ENCODE data around the gene TFRC.
"Not testable (repeated sequence)": the region's sequence is repeated elsewhere in the genome, so short reads cannot be mapped to it uniquely, and the experiment has no call there.

Gene TFRC

GRCh38 chr3:196081002-196081833 is 672 bp downstream of the TFRC start:
- DNase-seq: peak; percentile 55 to 60

- peak in 1 of 2 experiments; percentile 21 for DNase-seq
These were observed 1.6 kb downstream of the TFRC start for GRCh38 chr3:196080101-196080846.

GRCh38 chr3:196079682-196080081 is 2.2 kb downstream of the TFRC start:
- no peak for DNase-seq

GRCh38 chr3:196075013-196075412 is 6.9 kb downstream of the TFRC start:
- DNase-seq: no peak

- DNase-seq: peak; percentile 60 to 79
These were observed 8.6 kb downstream of the TFRC start for GRCh38 chr3:196073255-196073753.

- DNase-seq: no peak
These were observed 9.6 kb downstream of the TFRC start for GRCh38 chr3:196072313-196072712.

GRCh38 chr3:196068812-196069211 is 13.1 kb downstream of the TFRC start:
- not testable (repeated sequence) for DNase-seq

GRCh38 chr3:196067439-196067838 is 14.5 kb downstream of the TFRC start:
- no peak for DNase-seq

- no peak for DNase-seq
These were observed 17.9 kb downstream of the TFRC start for GRCh38 chr3:196063971-196064370.

- no peak for DNase-seq
These were observed 18.4 kb downstream of the TFRC start for GRCh38 chr3:196063456-196063855.

- no peak for DNase-seq
These were observed 18.8 kb downstream of the TFRC start for GRCh38 chr3:196063049-196063448.

GRCh38 chr3:196060834-196061233 is 21.1 kb downstream of the TFRC start:
- no peak for DNase-seq

- DNase-seq: no peak
These were observed 24.0 kb downstream of the TFRC start for GRCh38 chr3:196057760-196058331.

- DNase-seq: not testable (repeated sequence)
These were observed 25.5 kb downstream of the TFRC start for GRCh38 chr3:196056371-196056770.

GRCh38 chr3:196055683-196056270 is 26.1 kb downstream of the TFRC start:
- no peak for DNase-seq

- DNase-seq: no peak
These were observed 26.6 kb downstream of the TFRC start for GRCh38 chr3:196055240-196055639.

GRCh38 chr3:196054661-196055060 is 27.2 kb downstream of the TFRC start:
- no peak for DNase-seq

GRCh38 chr3:196053487-196053886 is 28.4 kb downstream of the TFRC start:
- no peak for DNase-seq

GRCh38 chr3:196051282-196052076 is 30.4 kb downstream of the TFRC start:
- no peak for DNase-seq

- DNase-seq: no peak
These were observed 31.3 kb downstream of the TFRC start for GRCh38 chr3:196050597-196050996.

GRCh38 chr3:196049653-196050052 is 32.2 kb downstream of the TFRC start:
- DNase-seq: no peak

- no peak for DNase-seq
These were observed 32.8 kb downstream of the TFRC start for GRCh38 chr3:196048922-196049598.
